Testis (tissue), 2 donors: ENCODE measurements around the gene OPHN1.

ENCODE experiments used
- CTCF ChIP-seq, 3 experiments: fragments of 450-650 bp in 2 of 3; fragments of 200-600 bp in 1 of 3; sonication (generic) in 1 of 3; IDR thresholded peaks; one replicate each; pipeline ENCODE4 v1.5.1; 2016 to 2019; ENCODE audit warnings: antibody characterized with exemption in 3 of 3, mild to moderate bottlenecking in 2 of 3, moderate library complexity in 1 of 3
- POLR2A ChIP-seq: fragments of 450-650 bp; IDR thresholded peaks from one replicate; pipeline ENCODE4 v1.6.1; 2017; ENCODE audit warnings: antibody characterized with exemption, mild to moderate bottlenecking, moderate library complexity

GRCh38 chrX:68421636-68422035 is 11.7 kb downstream of the OPHN1 start:
- TF ChIP-seq CTCF (IDR thresholded peaks at IDR 0.05) = no peak
- TF ChIP-seq POLR2A = no peak
